GM19240 (cell line): Measurements from ENCODE around the gene NFYC.
"Not testable (repeated sequence)": the region's sequence is repeated elsewhere in the genome, so short reads cannot be mapped to it uniquely, and the experiment has no call there.

Experiments
- DNase-seq: peaks from one replicate; pipeline ENCODE4 v3.0.0; 2011; ENCODE audit warnings: low spot score; ENCODE audit not compliant: insufficient read length

NFYC gene

GRCh38 chr1:40665335-40666171 lies 26.0 kb upstream of the NFYC start, which contains the start of gene RIMS3:
Gene RIMS3 (minus strand): TSS chr1:40665682. CDS start chr1:40641925, 23,757 bp downstream.
- DNase-seq, result peak; percentile 84

DNA sequence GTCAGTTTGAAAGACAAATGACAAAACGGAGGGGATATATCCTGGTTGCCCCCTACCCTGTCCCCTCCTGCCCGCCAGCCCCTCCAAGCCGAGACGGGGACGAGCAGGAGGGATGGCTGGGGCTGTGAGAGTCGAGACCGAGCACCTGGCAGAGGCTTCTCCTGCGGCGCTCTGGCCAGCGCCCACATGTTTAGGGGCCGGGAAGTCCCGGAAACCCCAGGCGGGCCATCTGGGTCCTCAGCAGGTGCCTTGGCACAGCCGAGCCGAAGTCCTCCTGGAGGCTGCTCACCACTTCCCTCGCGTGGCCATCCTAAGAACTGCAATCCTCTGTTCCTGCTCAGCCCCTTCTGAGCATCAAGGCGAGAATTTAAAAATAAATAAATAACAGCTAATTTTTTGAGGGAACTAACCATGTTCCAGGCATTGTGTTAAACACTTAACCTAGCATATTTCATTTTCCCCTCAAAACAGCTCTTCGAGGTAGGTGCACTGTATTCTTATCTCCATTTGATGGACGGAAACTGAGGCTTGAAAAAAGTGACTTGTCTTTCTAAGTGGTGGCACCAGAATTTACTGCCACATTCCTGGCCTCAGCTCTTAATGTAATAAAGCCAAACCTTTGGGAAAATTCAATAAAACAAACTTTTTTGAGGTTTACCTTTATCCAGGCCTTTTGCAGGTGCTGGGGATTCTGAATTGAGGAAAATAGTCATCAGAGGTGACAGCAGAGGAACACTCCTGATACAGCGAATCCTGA lies 22.6 kb upstream of the NFYC start:
- DNase-seq, result peak; percentile 90

DNA sequence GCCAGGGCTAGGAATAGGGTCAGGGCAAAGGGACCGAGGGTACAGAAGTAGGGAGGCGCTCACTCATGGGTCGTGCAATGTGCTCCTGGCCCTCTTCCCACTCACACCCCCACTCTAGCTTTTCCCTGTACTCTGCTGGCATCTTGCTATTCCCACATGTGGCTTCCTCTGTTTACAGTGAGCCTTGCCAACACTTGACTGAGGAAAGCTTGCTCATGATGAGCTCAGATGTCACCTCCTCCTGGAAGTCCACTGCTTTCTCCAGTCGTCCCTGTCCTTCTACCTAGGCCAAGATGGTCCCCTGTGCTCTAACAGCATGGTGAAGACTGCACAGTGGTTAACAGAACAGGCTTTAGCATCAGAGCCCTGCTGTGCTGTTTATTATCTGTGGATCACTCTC lies 18.1 kb upstream of the NFYC start:
- no peak for DNase-seq

GRCh38 chr1:40676501-40676900 lies 15.0 kb upstream of the NFYC start:
- no peak for DNase-seq

DNA sequence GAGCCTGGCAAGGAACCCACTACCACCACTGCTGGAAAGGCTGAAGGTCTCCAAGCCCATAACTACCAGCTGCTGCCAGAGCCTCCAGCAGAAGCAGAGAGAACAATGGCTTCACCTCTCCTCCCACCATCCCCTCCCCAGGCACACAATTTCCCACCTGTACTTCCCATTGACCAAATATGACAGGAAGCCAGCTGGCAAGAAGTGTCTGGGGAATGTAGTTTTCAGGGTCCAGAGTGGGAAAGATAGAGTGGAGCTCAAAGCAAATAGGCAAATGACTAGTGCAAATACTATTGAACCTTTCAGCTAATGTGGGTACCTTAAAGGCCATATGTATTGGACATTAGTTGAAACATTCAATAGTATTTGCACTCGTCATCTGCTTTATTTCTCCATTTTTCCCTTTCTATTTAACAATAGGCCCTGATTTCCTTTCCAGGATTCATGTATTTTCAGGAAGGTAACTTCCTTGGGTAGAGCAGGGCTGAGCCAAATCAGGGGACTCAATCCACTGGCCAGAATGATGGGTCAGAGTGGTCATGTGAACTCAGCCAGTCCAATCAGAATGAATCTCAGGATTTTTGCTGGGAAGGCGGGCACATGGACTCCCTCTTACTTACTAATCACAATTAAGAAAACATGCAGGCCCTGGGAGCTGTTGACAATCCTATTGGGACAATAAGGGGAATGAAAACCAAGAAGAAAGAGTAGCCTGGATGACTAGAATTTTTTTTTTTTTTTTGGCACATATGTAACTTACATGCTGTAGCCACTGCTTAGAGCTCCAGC lies 12.1 kb upstream of the NFYC start:
- DNase-seq, result no peak

DNA sequence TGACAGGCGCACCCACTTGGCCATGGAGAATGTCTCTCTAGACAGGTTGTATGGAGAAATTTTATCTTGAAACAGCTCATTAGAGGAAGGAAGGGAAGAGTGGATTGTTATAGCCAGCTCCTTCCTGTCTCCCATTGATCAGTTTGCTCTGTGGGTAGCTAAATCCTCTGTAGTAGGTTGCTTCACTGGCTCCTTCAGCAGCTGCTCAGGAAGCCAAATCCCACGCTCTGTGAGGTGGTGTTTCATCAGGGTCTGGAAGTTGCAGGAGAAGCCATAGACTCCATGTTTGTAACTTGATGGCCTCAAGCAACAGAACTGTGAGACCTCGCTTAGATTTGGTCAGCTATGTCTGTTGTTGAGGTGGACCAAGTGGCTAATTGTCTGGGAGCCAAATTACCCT lies 6.8 kb upstream of the NFYC start:
- no peak for DNase-seq

- DNase-seq, result no peak
These were observed 4.4 kb upstream of the NFYC start for GRCh38 chr1:40687059-40687458.

DNA sequence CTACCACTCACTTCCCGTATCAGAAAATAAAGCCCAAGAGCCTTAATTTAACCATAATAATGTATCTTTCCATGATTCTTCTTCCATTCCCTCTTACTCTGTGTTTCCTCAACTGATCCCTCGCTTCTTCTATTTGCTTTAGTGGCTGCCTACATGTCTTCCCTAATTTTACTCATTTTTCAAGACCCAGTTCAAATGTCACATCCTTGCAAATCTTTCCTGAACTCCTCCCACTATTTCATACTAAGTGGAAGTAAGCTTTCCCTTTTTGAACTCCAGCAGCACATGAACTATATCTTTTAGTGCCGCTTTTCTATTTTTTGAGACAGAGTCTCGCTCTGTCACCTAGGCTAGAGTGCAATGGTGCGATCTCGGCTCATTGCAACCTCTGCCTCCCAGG lies 3.8 kb upstream of the NFYC start:
- DNase-seq, result no peak

GRCh38 chr1:40689737-40690136 lies 1.8 kb upstream of the NFYC start:
- no peak for DNase-seq

GRCh38 chr1:40690771-40691537 lies 550 bp upstream of the NFYC start:
- no peak for DNase-seq

- DNase-seq, result no peak
These were observed 958 bp downstream of the NFYC start for GRCh38 chr1:40692429-40692895.

DNA sequence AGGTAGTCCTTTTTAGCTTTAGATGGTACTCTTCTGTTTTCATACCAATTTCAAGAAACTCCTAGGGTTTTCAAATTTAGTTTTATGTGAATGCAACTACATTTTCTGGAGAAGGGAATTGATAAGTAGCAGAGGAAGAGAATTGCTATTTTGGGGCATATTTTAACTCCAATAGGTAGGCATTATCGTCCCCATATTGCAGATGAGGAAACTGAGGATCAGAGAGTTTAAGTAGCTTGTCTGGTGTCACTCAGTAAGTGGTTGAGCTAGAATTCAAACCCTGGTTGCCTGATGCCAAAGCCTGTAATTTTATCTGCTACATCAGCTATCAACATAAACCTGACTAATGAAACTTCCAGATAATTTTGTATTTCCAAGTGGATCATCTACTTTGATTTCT lies 1.9 kb downstream of the NFYC start:
- DNase-seq, result no peak

- no peak for DNase-seq
These were observed 2.9 kb downstream of the NFYC start for GRCh38 chr1:40694353-40694874.

GRCh38 chr1:40696294-40696693 lies 4.8 kb downstream of the NFYC start:
- no peak for DNase-seq

- DNase-seq, result no peak
These were observed 5.9 kb downstream of the NFYC start for GRCh38 chr1:40697436-40697835.

DNA sequence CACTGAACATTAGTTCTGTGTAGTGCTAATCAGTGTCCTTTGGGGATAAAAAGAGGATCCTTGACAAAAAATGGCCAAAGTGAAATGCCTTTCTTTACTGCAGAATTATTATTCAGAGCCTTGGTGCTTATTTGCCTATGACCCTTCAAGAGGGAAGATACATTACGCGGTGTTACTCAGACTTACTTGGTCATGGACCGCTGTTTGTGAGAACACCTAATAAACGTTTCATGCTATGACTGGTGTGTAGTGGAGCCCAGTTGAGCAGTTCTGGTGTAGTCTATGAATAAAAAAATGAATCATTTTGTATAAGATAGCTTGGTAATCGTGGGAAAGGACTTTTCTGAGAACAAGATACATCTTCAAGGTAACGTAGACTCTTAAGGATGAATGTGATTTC lies 8.3 kb downstream of the NFYC start:
- DNase-seq, result no peak

- no peak for DNase-seq
These were observed 10.2 kb downstream of the NFYC start for GRCh38 chr1:40701684-40702083.

- not testable (repeated sequence) for DNase-seq
These were observed 11.3 kb downstream of the NFYC start for GRCh38 chr1:40702810-40703209.

DNA sequence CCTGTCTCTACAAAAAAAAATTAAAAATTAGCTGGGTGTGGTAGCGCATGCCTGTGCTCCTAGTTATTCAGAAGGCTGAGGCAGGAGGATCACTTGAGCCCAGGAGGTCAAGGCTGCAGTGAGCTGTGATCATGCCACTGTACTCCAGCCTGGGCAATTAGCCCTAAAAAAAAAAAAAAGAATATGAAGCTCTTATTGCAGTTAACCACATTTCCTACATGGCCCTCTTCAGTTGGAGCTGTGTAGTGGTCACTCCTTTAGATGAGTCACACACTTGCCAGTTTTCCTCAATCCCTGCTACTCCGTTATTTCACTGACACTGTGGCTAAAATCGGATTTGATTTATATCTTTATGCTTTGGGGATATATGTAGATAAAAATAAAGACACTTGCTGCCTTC lies 11.8 kb downstream of the NFYC start:
- DNase-seq, result no peak

DNA sequence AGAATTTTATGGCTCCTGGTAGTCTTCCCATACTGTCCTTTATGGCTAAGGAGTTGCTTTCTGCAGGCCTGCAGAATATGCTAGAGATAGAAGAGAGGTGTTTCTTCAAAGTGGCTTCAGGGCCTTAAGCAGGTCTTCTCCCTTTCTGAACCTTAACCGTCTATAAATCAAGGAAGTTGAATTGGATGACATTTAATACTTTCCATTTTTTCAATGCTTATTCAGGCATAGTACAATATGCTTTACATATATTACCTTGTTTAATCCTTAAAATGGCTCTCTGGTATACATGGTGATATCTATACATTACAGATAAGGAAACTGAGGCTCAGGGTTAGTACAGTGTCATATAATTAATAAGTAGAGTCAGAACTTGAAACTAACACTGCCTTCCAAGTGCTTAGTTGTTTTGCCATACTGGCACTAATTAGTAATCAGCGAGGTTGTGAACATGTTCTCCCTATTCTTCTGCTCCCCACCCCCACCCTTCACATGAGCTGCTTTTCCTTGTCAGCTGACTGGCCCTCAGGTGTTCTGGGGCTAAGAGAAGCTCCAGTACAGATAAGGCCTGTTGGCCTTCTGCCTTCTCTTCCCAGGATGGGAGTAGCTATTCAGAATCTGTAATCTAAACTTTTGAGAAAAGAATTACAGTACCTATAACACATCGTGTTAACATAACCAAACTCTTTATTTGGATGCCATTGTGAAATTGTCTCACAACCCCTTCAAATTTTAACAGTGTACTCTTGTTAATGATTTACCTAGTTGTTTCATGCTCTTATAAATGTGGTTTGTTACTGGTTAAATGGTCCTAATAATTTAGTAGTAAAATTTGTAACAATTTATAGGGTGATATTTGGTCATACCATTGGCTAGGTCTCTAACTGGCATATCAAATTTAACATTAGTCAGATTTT lies 13.6 kb downstream of the NFYC start:
- DNase-seq, result no peak
